HEK293 (cell line): ENCODE results near the gene PRKAB1.

ENCODE experiments used
- TF ChIP-seq, protein P1 (sequence below): fragments of 450-650 bp; formaldehyde crosslinking; IDR thresholded peaks from 2 replicates; pipeline ENCODE4 v1.5.1; 2016; ENCODE audit warnings: missing biosample characterization, missing genetic modification characterization, borderline replicate concordance
- TF ChIP-seq, protein P2 (sequence below): fragments of 450-650 bp; formaldehyde crosslinking; IDR thresholded peaks from 2 replicates; pipeline ENCODE4 v1.5.1; 2017; ENCODE audit warnings: missing biosample characterization, missing genetic modification characterization

DNA sequence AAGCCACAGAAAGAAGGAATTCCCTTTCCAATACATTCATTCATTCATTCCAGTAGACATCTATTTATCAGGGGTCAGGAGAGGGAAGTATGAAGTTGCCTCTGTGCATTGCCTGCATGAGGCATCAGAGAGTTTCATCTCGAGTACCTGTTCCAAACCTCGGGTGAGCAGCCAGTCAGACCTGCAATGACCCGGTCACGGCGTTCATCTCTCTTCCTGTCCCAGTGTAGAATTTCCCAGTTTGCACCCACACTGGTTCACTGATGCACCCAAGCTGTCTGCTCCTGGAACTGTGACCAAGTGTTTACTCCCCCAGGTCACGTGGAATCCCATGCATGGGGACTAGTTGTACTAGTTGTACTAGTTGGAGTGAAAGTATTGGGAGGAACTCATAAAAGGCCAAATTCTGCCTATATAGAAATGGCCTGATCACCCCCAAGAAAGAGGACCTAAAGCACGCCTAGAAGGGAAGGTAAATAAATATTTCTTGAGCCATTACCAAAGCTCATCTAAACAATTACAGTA, 22.3 kb upstream of the PRKAB1 start:
- TF ChIP-seq, protein P1, sequence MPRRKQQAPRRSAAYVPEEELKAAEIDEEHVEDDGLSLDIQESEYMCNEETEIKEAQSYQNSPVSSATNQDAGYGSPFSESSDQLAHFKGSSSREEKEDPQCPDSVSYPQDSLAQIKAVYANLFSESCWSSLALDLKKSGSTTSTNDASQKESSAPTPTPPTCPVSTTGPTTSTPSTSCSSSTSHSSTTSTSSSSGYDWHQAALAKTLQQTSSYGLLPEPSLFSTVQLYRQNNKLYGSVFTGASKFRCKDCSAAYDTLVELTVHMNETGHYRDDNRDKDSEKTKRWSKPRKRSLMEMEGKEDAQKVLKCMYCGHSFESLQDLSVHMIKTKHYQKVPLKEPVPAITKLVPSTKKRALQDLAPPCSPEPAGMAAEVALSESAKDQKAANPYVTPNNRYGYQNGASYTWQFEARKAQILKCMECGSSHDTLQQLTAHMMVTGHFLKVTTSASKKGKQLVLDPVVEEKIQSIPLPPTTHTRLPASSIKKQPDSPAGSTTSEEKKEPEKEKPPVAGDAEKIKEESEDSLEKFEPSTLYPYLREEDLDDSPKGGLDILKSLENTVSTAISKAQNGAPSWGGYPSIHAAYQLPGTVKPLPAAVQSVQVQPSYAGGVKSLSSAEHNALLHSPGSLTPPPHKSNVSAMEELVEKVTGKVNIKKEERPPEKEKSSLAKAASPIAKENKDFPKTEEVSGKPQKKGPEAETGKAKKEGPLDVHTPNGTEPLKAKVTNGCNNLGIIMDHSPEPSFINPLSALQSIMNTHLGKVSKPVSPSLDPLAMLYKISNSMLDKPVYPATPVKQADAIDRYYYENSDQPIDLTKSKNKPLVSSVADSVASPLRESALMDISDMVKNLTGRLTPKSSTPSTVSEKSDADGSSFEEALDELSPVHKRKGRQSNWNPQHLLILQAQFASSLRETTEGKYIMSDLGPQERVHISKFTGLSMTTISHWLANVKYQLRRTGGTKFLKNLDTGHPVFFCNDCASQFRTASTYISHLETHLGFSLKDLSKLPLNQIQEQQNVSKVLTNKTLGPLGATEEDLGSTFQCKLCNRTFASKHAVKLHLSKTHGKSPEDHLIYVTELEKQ (tag by site-specific recombination) = no peak
- TF ChIP-seq, protein P2, sequence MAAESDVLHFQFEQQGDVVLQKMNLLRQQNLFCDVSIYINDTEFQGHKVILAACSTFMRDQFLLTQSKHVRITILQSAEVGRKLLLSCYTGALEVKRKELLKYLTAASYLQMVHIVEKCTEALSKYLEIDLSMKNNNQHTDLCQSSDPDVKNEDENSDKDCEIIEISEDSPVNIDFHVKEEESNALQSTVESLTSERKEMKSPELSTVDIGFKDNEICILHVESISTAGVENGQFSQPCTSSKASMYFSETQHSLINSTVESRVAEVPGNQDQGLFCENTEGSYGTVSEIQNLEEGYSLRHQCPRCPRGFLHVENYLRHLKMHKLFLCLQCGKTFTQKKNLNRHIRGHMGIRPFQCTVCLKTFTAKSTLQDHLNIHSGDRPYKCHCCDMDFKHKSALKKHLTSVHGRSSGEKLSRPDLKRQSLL (tag by site-specific recombination) = no peak
